K562 (cell line): Measurements from ENCODE around the gene ELSPBP1. TPM values are rescaled to one million over a fixed set of nuclear protein-coding genes. Genes with fewer than 3 reads are reported as not detected.

Experiments used
- ATAC-seq: fragments of 200-7000 bp; cut with Tn5 transposase; 3 replicates; pipeline ENCODE4 v1.9.1; 2020; ENCODE audit warnings: moderate library complexity
- BruUV-seq: library from RNA; stranded (reverse); fragments of 400-500 nt; replicated peaks from 2 replicates; lab custom pipeline; 2021; lab: Mats Ljungman, UMichigan
- CTCF ChIA-PET: fragments of 300-600 bp; formaldehyde crosslinking; extraction: SDS; loops from one replicate; lab custom pipeline; 2021; ENCODE audit warnings: low intra/inter-chr PET ratio; lab: Yijun Ruan, JAX
- POLR2A ChIA-PET: fragments of 300-600, 350-650 bp; sonication (Branson Sonifier 250); formaldehyde crosslinking; extraction: SDS; loops from one replicate; lab custom pipeline; 2021; ENCODE audit warnings: antibody characterized with exemption, inconsistent platforms; lab: Yijun Ruan, JAX
- DNase-seq, 4 experiments: peaks; one replicate each; pipeline versions ENCODE4 v3.0.0 to v3.0.0-alpha.2; 2011 to 2018; ENCODE audit warnings: low spot score in 3 of 4, mixed read lengths in 3 of 4; ENCODE audit errors: extremely low read depth in 1 of 4
- FAIRE-seq: peaks from 2 replicates; lab custom pipeline; 2011; peaks lifted over from hg19 to GRCh38; lab: Jason Lieb, UNC
- H2AFZ ChIP-seq: 2 replicates; pipeline ENCODE4 v1.6.0; 2011; ENCODE audit warnings: low read depth, low read length, control low read depth, inconsistent platforms
- H3K27ac ChIP-seq: fragments of 200-600 bp; 3 replicates; pipeline ENCODE4 v1.8.0; 2011; ENCODE audit warnings: low read depth, mild to moderate bottlenecking, control low read depth, inconsistent platforms, low read length, moderate library complexity, mixed read lengths; ENCODE audit errors: extremely low read depth
- H3K27me3 ChIP-seq, 2 experiments: fragments of 300-600 bp in 1 of 2; 2 replicates in 1 of 2; 3 replicates in 1 of 2; pipeline versions ENCODE4 v1.6.0 to v1.8.0; 2011; ENCODE audit warnings: inconsistent platforms in 2 of 2, low read length in 2 of 2, mild to moderate bottlenecking in 1 of 2, mixed read lengths in 1 of 2, moderate library complexity in 1 of 2; ENCODE audit not compliant: control insufficient read depth in 2 of 2, insufficient read depth in 2 of 2
- H3K36me3 ChIP-seq: fragments of 300-600 bp; 3 replicates; pipeline ENCODE4 v1.8.0; 2011; ENCODE audit warnings: mild to moderate bottlenecking, low read length, inconsistent platforms; ENCODE audit not compliant: control insufficient read depth, insufficient read depth
- H3K4me1 ChIP-seq, 2 experiments: fragments of 200-600 bp in 1 of 2; replicated peaks in 1 of 2; 2 replicates in 1 of 2; 3 replicates in 1 of 2; pipeline versions ENCODE4 v1.5.1 to v1.8.0; 2011; ENCODE audit warnings: inconsistent platforms in 2 of 2, low read length in 2 of 2, mild to moderate bottlenecking in 1 of 2, mixed read lengths in 1 of 2, moderate library complexity in 1 of 2; ENCODE audit not compliant: control insufficient read depth in 2 of 2, insufficient read depth in 2 of 2
- H3K4me2 ChIP-seq: 2 replicates; pipeline ENCODE4 v1.6.1; 2011; ENCODE audit warnings: low read length, control low read depth, inconsistent platforms, mixed read lengths; ENCODE audit not compliant: insufficient read depth
- H3K4me3 ChIP-seq: fragments of 200-600 bp; sonication (generic), shearing (Covaris generic); 2 replicates; pipeline ENCODE4 v1.5.1; 2016; ENCODE audit warnings: control low read depth, inconsistent platforms
- H3K79me2 ChIP-seq: fragments of 200-600 bp; 3 replicates; pipeline ENCODE4 v1.8.0; 2011; ENCODE audit warnings: low read length, inconsistent platforms; ENCODE audit not compliant: control insufficient read depth, insufficient read depth
- H3K9ac ChIP-seq, 2 experiments: 2 replicates each; pipeline versions ENCODE4 v1.6.0 to v1.6.1; 2011; ENCODE audit warnings: low read depth in 2 of 2, low read length in 2 of 2, control low read depth in 1 of 2, inconsistent platforms in 1 of 2, mild to moderate bottlenecking in 1 of 2, mixed read lengths in 1 of 2; ENCODE audit not compliant: insufficient read depth in 1 of 2
- H3K9me1 ChIP-seq: one replicate; pipeline ENCODE4 v1.6.0; 2011; ENCODE audit warnings: inconsistent platforms, mild to moderate bottlenecking, low read length, moderate library complexity; ENCODE audit not compliant: control insufficient read depth, insufficient read depth
- H3K9me3 ChIP-seq: replicated peaks from 2 replicates; pipeline ENCODE4 v1.5.1; 2011; ENCODE audit warnings: low read depth, low read length, inconsistent platforms; ENCODE audit not compliant: control insufficient read depth, insufficient read depth
- H4K20me1 ChIP-seq: replicated peaks from 2 replicates; pipeline ENCODE4 v1.6.1; 2011; ENCODE audit warnings: low read length, inconsistent platforms, mixed read lengths; ENCODE audit not compliant: control insufficient read depth, insufficient read depth
- ATF3 ChIP-seq, 2 experiments: fragments of 450-650 bp in 1 of 2; sonication (generic) in 1 of 2; formaldehyde crosslinking in 1 of 2; IDR thresholded peaks in 1 of 2; conservative IDR thresholded peaks in 1 of 2; 2 replicates each; pipeline versions ENCODE4 v1.6.1 to v1.8.1; 2016 to 2023; ENCODE audit warnings: mild to moderate bottlenecking in 2 of 2, moderate library complexity in 2 of 2, inconsistent platforms in 1 of 2, missing genetic modification reagents in 1 of 2
- BCL6 ChIP-seq: fragments of 250-450 bp; sonication (Bioruptor Pico); IDR thresholded peaks from 2 replicates; pipeline ENCODE4 v1.4.0; 2020
- CHD2 ChIP-seq: IDR thresholded peaks from 2 replicates; pipeline ENCODE4 v1.6.1; 2011; ENCODE audit warnings: low read depth, low read length
- FOXM1 ChIP-seq, 2 experiments: fragments of 450-650 bp in 1 of 2; sonication (generic) in 1 of 2; formaldehyde crosslinking in 1 of 2; IDR thresholded peaks; 2 replicates each; pipeline versions ENCODE4 v1.6.1 to v1.9.0; 2017 to 2022; ENCODE audit warnings: low read depth in 2 of 2, mild to moderate bottlenecking in 2 of 2, missing genetic modification reagents in 1 of 2, moderate library complexity in 1 of 2
- MECOM ChIP-seq: fragments of 250-450 bp; sonication (Bioruptor Pico); IDR thresholded peaks from 2 replicates; pipeline ENCODE4 v1.8.0; 2022; ENCODE audit warnings: inconsistent platforms
- MED1 ChIP-seq: sonication (generic); formaldehyde crosslinking; IDR thresholded peaks from 2 replicates; pipeline ENCODE4 v1.8.1; 2023; ENCODE audit warnings: missing genetic modification reagents, borderline replicate concordance
- MEIS2 ChIP-seq: fragments of 450-650 bp; IDR thresholded peaks from 2 replicates; pipeline ENCODE4 v1.6.1; 2014; ENCODE audit warnings: mild to moderate bottlenecking; ENCODE audit not compliant: partially characterized antibody
- MLLT1 ChIP-seq, 2 experiments: fragments of 450-650 bp; IDR thresholded peaks; 2 replicates each; pipeline ENCODE4 v1.6.1; 2016
- OTX1 ChIP-seq: fragments of 450-650 bp; formaldehyde crosslinking; IDR thresholded peaks from 2 replicates; pipeline ENCODE4 v1.4.0; 2022; ENCODE audit warnings: mild to moderate bottlenecking
- RBM15 ChIP-seq: fragments of 200-400 bp; formaldehyde crosslinking; IDR thresholded peaks from 2 replicates; pipeline ENCODE4 v1.6.1; 2018; ENCODE audit warnings: mild to moderate bottlenecking, low read length, moderate library complexity; ENCODE audit not compliant: insufficient read depth
- SAFB ChIP-seq: fragments of 200-400 bp; formaldehyde crosslinking; IDR thresholded peaks from 2 replicates; pipeline ENCODE4 v1.6.1; 2017; ENCODE audit warnings: low read depth, low read length, borderline replicate concordance
- SMARCB1 ChIP-seq: IDR thresholded peaks from 2 replicates; pipeline ENCODE4 v1.6.1; 2011; ENCODE audit warnings: improper control_type of control experiment, low read depth; ENCODE audit not compliant: insufficient read length
- TCF15 ChIP-seq: fragments of 250-450 bp; sonication (Bioruptor Pico); IDR thresholded peaks from 2 replicates; pipeline ENCODE4 v1.8.0; 2022; ENCODE audit warnings: moderate library complexity, mild to moderate bottlenecking, inconsistent platforms
- TOE1 ChIP-seq, 2 experiments: fragments of 450-650 bp in 1 of 2; sonication (generic) in 1 of 2; formaldehyde crosslinking in 1 of 2; IDR thresholded peaks; 2 replicates each; pipeline versions ENCODE4 v1.7.1 to v1.8.0; 2016 to 2022; ENCODE audit warnings: borderline replicate concordance in 2 of 2, mild to moderate bottlenecking in 2 of 2, antibody characterized with exemption in 1 of 2, inconsistent platforms in 1 of 2, low read depth in 1 of 2, missing genetic modification reagents in 1 of 2, moderate library complexity in 1 of 2
- ZC3H8 ChIP-seq: fragments of 450-650 bp; IDR thresholded peaks from 2 replicates; pipeline ENCODE4 v1.6.1; 2017
- ZNF224 ChIP-seq: sonication (generic); formaldehyde crosslinking; IDR thresholded peaks from 2 replicates; pipeline ENCODE4 v1.8.0; 2022; ENCODE audit warnings: mild to moderate bottlenecking, missing genetic modification reagents
- ZNF583 ChIP-seq: fragments of 250-450 bp; sonication (Bioruptor Pico); IDR thresholded peaks from 2 replicates; pipeline ENCODE4 v1.4.0; 2020
- WGBS: fragments of 100-300 bp; shearing (Covaris generic); methylation state at CpG from one replicate; pipeline ENCODE4 v1.1.6; 2016; ENCODE audit warnings: low coverage, mixed read lengths; ENCODE audit not compliant: insufficient coverage; ENCODE audit errors: missing lambda C conversion rate; 5-methylcytosine and 5-hydroxymethylcytosine counted together
- in situ Hi-C: fragments of 300-500 bp; cut with MboI; formaldehyde crosslinking; loops from 4 replicates; pipeline ENCODE4 v1.15.0; 2018; ENCODE audit warnings: inconsistent platforms, mixed read lengths
- intact Hi-C: fragments of 100-400 bp; cut with micrococcal nuclease; formaldehyde crosslinking; loops from 2 replicates; pipeline ENCODE4 v1.14.2; 2022
- polyA plus RNA-seq, 8 experiments: library from polyadenylated mRNA; depleted of rRNA in 4 of 8; stranded (reverse) in 5 of 8; unstranded in 3 of 8; fragments of >200 nt; fragmentation: Nextera tagmentation in 2 of 8; fragmentation: Illumina TruSeq in 1 of 8; extraction: Ambion mirVana in 2 of 8; extraction: Trizol in 1 of 8; gene quantifications; 2 replicates each; pipeline versions ENCODE4 v1.2.1 to v1.2.3, GENCODE V29; 2011 to 2014; ENCODE audit warnings: inconsistent platforms in 1 of 8, missing spikeins in 1 of 8
- total RNA-seq, 7 experiments: library from RNA; depleted of rRNA in 6 of 7; stranded (reverse); fragments of >200 nt in 6 of 7; fragmentation: Illumina TruSeq in 2 of 7; extraction: Trizol in 2 of 7; gene quantifications; 2 replicates each; pipeline versions ENCODE4 v1.2.1 to v1.2.3, GENCODE V29; 2011 to 2021; ENCODE audit warnings: low replicate concordance in 1 of 7
- TF ChIP-seq, protein P1 (sequence below): sonication (generic); formaldehyde crosslinking; IDR thresholded peaks from 2 replicates; pipeline ENCODE4 v1.8.1; 2023; ENCODE audit warnings: mild to moderate bottlenecking, missing genetic modification reagents

Gene ELSPBP1
- total and polyA plus RNA-seq, 9 of the 15 experiments (the other 6 are each of a cell fraction or from before 2014, with no cell fraction given): not detected

- in situ Hi-C loops: no loop called here
- POLR2A ChIA-PET: no interaction called here
- BruUV-seq: no TSS peak
- TF ChIP-seq MED1 (CRISPR knock-in tag): no peak
- no peak for TF ChIP-seq CHD2
- no peak for TF ChIP-seq ZC3H8
- TF ChIP-seq, protein P1, sequence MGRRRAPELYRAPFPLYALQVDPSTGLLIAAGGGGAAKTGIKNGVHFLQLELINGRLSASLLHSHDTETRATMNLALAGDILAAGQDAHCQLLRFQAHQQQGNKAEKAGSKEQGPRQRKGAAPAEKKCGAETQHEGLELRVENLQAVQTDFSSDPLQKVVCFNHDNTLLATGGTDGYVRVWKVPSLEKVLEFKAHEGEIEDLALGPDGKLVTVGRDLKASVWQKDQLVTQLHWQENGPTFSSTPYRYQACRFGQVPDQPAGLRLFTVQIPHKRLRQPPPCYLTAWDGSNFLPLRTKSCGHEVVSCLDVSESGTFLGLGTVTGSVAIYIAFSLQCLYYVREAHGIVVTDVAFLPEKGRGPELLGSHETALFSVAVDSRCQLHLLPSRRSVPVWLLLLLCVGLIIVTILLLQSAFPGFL: no peak
- TF ChIP-seq SMARCB1: no peak
- TF ChIP-seq MLLT1 (IDR thresholded peaks at IDR 0.05): no peak
- no peak for TF ChIP-seq OTX1 (CRISPR knock-in tag)
- no peak for TF ChIP-seq MECOM
- no peak for TF ChIP-seq ZNF583 (CRISPR knock-in tag)
- no peak for TF ChIP-seq TOE1 (IDR thresholded peaks at IDR 0.05; ENCODE audit: borderline replicate concordance)
- no peak for TF ChIP-seq TOE1 (CRISPR knock-in tag; IDR thresholded peaks at IDR 0.05; ENCODE audit: borderline replicate concordance, low read depth)
- TF ChIP-seq ATF3 (IDR thresholded peaks at IDR 0.05): no peak
- TF ChIP-seq ATF3 (CRISPR knock-in tag; conservative IDR thresholded peaks at IDR 0.05): no peak
- no peak for TF ChIP-seq RBM15
- TF ChIP-seq BCL6: no peak
- no peak for TF ChIP-seq MEIS2
- TF ChIP-seq ZNF224 (CRISPR knock-in tag): no peak
- TF ChIP-seq FOXM1 (IDR thresholded peaks at IDR 0.05; ENCODE audit: low read depth): no peak
- no peak for TF ChIP-seq FOXM1 (CRISPR knock-in tag; IDR thresholded peaks at IDR 0.05; ENCODE audit: low read depth)
- no peak for TF ChIP-seq TCF15 (CRISPR knock-in tag)
- TF ChIP-seq SAFB: no peak
Measured at GRCh38 chr19:48004236-48004635, 9.8 kb downstream of the ELSPBP1 start.

More at GRCh38 chr19:48004236-48004635, 9.8 kb downstream of the ELSPBP1 start:
- FAIRE-seq: no peak
- no peak for DNase-seq
- H3K27me3 ChIP-seq: peaks cover 0 to 5% of the 10 kb centered on the region in 2 experiments; a peak in 2 of 5 replicates
- no peaks in the 10 kb centered on the region for H3K9me3 ChIP-seq
- no peak overlapping the region for H3K4me3 ChIP-seq
- no peaks in the 10 kb centered on the region; a peak in 1 of 5 replicates for H3K4me1 ChIP-seq
- no peak overlapping the region for H3K4me2 ChIP-seq
- no peak for ATAC-seq
- H3K9me1 ChIP-seq: no peaks in the 10 kb centered on the region
- no peaks in the 10 kb centered on the region for H4K20me1 ChIP-seq
- no peak overlapping the region for H3K9ac ChIP-seq
- no peaks in the 10 kb centered on the region for H3K36me3 ChIP-seq
- CTCF ChIA-PET: no interaction called here
- intact Hi-C loops: no loop called here
- no peaks in the 10 kb centered on the region for H3K79me2 ChIP-seq
- WGBS: 7% methylated on average over 6 of the region's 6 CpGs
- H2AFZ ChIP-seq: no peak overlapping the region
- no peak overlapping the region for H3K27ac ChIP-seq
